GM12878 (cell line): ENCODE results near the gene COL9A3.

ENCODE experiments used
- EZH2 ChIP-seq: IDR thresholded peaks from 2 replicates; pipeline ENCODE4 v1.6.1; 2012; ENCODE audit warnings: low read depth, mild to moderate bottlenecking, control low read depth, inconsistent platforms, low read length, borderline replicate concordance; ENCODE audit not compliant: control insufficient read depth
- POLR2AphosphoS2 ChIP-seq: IDR thresholded peaks from 2 replicates; pipeline ENCODE4 v1.6.1; 2011; ENCODE audit warnings: low read depth, mild to moderate bottlenecking, low read length, improper control_type of control experiment, moderate library complexity
- SUZ12 ChIP-seq: fragments of 200-600 bp; sonication (generic); IDR thresholded peaks from one replicate; pipeline ENCODE4 v1.6.1; 2018; ENCODE audit warnings: antibody characterized with exemption, mild to moderate bottlenecking; ENCODE audit not compliant: unreplicated experiment
- ZNF622 ChIP-seq: fragments of 450-650 bp; IDR thresholded peaks from 2 replicates; pipeline ENCODE4 v1.6.1; 2017; ENCODE audit warnings: mild to moderate bottlenecking, inconsistent platforms
- TF ChIP-seq, protein P1 (sequence below): fragments of 450-650 bp; IDR thresholded peaks from 2 replicates; pipeline ENCODE4 v1.6.1; 2017; ENCODE audit warnings: mild to moderate bottlenecking, low read depth, inconsistent platforms; ENCODE audit not compliant: poor library complexity, severe bottlenecking
- TF ChIP-seq, protein P2 (sequence below), 3 experiments: IDR thresholded peaks in 2 of 3; conservative IDR thresholded peaks in 1 of 3; 2 replicates each; pipeline ENCODE4 v1.5.1; 2011; ENCODE audit warnings: low read depth in 3 of 3, low read length in 3 of 3, mild to moderate bottlenecking in 3 of 3, control low read depth in 2 of 3, moderate library complexity in 2 of 3, inconsistent platforms in 1 of 3, mixed read lengths in 1 of 3; ENCODE audit not compliant: control insufficient read depth in 2 of 3, insufficient read depth in 1 of 3; ENCODE audit errors: extremely low read depth in 1 of 3
- TF ChIP-seq, protein P3 (sequence below): IDR thresholded peaks from 2 replicates; pipeline ENCODE4 v1.6.1; 2012; ENCODE audit warnings: low read depth, low read length, improper control_type of control experiment

DNA sequence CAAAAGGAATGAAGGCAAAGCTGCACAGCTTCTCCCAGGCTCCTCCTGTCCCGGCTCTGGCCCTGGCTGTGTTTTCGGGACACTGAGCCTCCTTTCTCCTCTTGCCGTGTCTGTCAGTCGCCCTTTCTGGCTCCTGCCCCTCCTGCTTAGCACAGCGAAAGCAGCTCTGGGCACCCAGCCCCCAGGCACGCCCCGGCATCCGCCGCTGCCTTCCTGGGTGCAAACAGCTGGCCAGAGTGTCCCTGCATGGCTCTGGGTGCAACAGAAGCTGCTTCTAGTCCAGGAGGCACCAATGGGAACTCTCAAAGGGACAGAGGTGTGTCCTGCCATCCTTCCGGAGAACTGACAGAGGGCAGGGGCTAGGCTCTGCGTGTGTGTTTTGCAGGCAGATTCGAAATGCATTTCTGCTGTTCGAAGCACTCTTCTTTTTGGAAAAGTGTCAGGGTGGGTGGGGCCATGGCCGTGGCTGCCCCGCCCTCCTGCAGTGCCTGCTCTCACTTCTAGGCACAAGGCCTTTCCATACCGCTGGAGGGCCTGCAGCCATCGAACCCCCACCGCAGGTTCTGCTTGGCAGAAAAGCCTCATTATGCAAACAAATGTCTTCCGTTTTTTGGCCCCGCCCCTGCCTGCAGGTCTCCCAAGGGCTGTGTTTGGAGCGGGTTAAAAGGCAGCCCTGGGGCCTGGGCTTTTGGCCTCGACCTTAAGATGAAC lies 15.5 kb downstream of the COL9A3 start:
- TF ChIP-seq POLR2AphosphoS2 (no peak), SUZ12 (no peak), ZNF622 (no peak), EZH2 (no peak)
- TF ChIP-seq, protein P1, sequence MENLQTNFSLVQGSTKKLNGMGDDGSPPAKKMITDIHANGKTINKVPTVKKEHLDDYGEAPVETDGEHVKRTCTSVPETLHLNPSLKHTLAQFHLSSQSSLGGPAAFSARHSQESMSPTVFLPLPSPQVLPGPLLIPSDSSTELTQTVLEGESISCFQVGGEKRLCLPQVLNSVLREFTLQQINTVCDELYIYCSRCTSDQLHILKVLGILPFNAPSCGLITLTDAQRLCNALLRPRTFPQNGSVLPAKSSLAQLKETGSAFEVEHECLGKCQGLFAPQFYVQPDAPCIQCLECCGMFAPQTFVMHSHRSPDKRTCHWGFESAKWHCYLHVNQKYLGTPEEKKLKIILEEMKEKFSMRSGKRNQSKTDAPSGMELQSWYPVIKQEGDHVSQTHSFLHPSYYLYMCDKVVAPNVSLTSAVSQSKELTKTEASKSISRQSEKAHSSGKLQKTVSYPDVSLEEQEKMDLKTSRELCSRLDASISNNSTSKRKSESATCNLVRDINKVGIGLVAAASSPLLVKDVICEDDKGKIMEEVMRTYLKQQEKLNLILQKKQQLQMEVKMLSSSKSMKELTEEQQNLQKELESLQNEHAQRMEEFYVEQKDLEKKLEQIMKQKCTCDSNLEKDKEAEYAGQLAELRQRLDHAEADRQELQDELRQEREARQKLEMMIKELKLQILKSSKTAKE, result no peak
- TF ChIP-seq, protein P2, sequence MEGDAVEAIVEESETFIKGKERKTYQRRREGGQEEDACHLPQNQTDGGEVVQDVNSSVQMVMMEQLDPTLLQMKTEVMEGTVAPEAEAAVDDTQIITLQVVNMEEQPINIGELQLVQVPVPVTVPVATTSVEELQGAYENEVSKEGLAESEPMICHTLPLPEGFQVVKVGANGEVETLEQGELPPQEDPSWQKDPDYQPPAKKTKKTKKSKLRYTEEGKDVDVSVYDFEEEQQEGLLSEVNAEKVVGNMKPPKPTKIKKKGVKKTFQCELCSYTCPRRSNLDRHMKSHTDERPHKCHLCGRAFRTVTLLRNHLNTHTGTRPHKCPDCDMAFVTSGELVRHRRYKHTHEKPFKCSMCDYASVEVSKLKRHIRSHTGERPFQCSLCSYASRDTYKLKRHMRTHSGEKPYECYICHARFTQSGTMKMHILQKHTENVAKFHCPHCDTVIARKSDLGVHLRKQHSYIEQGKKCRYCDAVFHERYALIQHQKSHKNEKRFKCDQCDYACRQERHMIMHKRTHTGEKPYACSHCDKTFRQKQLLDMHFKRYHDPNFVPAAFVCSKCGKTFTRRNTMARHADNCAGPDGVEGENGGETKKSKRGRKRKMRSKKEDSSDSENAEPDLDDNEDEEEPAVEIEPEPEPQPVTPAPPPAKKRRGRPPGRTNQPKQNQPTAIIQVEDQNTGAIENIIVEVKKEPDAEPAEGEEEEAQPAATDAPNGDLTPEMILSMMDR (IDR thresholded peaks at IDR 0.05 in 2 of 3, conservative IDR thresholded peaks at IDR 0.05 in 1 of 3; ENCODE audit: control insufficient read depth in 2 of 3, extremely low read depth in 1 of 3, insufficient read depth in 1 of 3, low read depth in 3 of 3, low read length in 3 of 3), result peak in 2 of 3 experiments; percentile 4 to 21; a peak in 1 of 6 replicates
- TF ChIP-seq, protein P3, sequence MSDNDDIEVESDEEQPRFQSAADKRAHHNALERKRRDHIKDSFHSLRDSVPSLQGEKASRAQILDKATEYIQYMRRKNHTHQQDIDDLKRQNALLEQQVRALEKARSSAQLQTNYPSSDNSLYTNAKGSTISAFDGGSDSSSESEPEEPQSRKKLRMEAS, result no peak
